Measurements from ENCODE around the gene TMEM163. TPM values are rescaled to one million over a fixed set of nuclear protein-coding genes. Genes with fewer than 3 reads are reported as not detected.

TMEM163 gene
- total and polyA plus RNA-seq, 3 donors from 2014 or later = 24.0 to 44.3 (median 37.3) TPM

GRCh38 chr2:134600208-134600607 is 118.6 kb downstream of the TMEM163 start:
- intact Hi-C loops (cut with DNase I; ENCODE audit: low total_unique reads) = no loop called here
- no peak for DNase-seq
- Histone ChIP-seq H3K27me3 (no peaks in the 10 kb centered on the region), H3K36me3 (ENCODE audit: low read depth, missing control alignments) (no peaks in the 10 kb centered on the region), H3K27ac (no peak overlapping the region), H3K9me3 (no peaks in the 10 kb centered on the region), H3K4me1 (no peaks in the 10 kb centered on the region), H3K4me3 (no peak overlapping the region)
- WGBS, 2 donors = 93 to 96% methylated on average over 2 of the region's 2 CpGs
- TF ChIP-seq POLR2A (IDR thresholded peaks at IDR 0.05) = no peak
- TF ChIP-seq CTCF (IDR thresholded peaks at IDR 0.05) = no peak

GRCh38 chr2:134599236-134599635 is 119.6 kb downstream of the TMEM163 start:
- DNase-seq = no peak
- Histone ChIP-seq H3K36me3 (ENCODE audit: low read depth, missing control alignments) (no peaks in the 10 kb centered on the region), H3K27ac (no peak overlapping the region), H3K4me1 (no peaks in the 10 kb centered on the region), H3K4me3 (no peak overlapping the region), H3K27me3 (no peaks in the 10 kb centered on the region), H3K9me3 (no peaks in the 10 kb centered on the region)
- 83 to 91% methylated on average over 3 of the region's 3 CpGs for WGBS, 2 donors
- TF ChIP-seq POLR2A (IDR thresholded peaks at IDR 0.05) (no peak), CTCF (IDR thresholded peaks at IDR 0.05) (no peak)
- intact Hi-C loops (cut with DNase I; ENCODE audit: low total_unique reads) = no loop called here

- DNase-seq = no peak
- H3K4me3 ChIP-seq = no peak overlapping the region
- no peaks in the 10 kb centered on the region for H3K4me1 ChIP-seq
- H3K9me3 ChIP-seq = no peaks in the 10 kb centered on the region
- intact Hi-C loops (cut with DNase I; ENCODE audit: low total_unique reads) = no loop called here
- H3K27ac ChIP-seq = no peak overlapping the region
- H3K27me3 ChIP-seq = no peaks in the 10 kb centered on the region
- TF ChIP-seq POLR2A (IDR thresholded peaks at IDR 0.05) (no peak), CTCF (IDR thresholded peaks at IDR 0.05) (no peak)
- WGBS, 2 donors = 90% methylated on average over 6 of the region's 6 CpGs
- H3K36me3 ChIP-seq (ENCODE audit: low read depth, missing control alignments) = no peaks in the 10 kb centered on the region
These were observed 124.4 kb downstream of the TMEM163 start for GRCh38 chr2:134594399-134594798.

DNA sequence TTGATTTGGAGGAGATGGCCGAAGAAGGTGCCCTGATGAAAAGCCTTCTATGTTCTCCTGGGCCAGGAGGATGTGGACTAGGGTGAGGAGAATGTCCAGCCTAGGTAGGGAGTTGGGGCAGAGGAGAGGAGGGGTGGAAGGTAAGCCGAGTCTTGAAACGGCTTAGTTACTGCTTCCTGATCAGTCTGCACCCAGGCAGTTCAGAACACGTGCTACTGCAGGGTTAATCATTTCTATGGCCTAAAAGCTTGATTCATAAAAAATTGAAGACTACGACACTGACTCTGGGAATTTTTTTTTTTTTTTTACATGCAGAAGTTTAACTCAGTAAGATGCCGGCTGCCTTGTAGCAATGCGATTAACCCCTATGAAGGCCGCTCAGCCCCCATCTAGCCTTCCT is 125.3 kb downstream of the TMEM163 start:
- no peak for DNase-seq
- Histone ChIP-seq H3K9me3 (no peaks in the 10 kb centered on the region), H3K27me3 (no peaks in the 10 kb centered on the region), H3K27ac (no peak overlapping the region), H3K36me3 (ENCODE audit: low read depth, missing control alignments) (no peaks in the 10 kb centered on the region), H3K4me3 (no peak overlapping the region), H3K4me1 (no peaks in the 10 kb centered on the region)
- intact Hi-C loops (cut with DNase I; ENCODE audit: low total_unique reads) = no loop called here
- TF ChIP-seq CTCF (IDR thresholded peaks at IDR 0.05) (no peak), POLR2A (IDR thresholded peaks at IDR 0.05) (no peak)
- 73 to 77% methylated on average over 8 of the region's 8 CpGs for WGBS, 2 donors

DNA sequence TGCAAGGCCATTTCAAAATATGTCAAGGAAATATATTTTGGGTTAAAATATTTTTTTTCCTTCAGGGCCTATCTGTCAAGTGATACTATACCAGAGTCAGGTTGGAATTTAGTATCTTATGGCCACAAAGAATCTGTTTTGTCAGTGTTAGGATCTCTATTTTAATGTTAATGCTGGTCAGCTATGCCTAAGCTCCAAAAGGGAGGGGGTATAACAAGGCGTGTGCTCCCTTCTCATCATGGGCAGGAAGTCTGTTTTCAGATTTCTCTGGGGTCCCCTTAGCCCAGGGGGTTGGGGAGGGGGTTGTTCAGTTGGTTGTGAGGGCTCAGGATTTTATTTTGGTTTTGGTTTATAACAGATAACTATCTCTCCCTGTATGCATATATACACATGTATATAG is 126.4 kb downstream of the TMEM163 start:
- intact Hi-C loops (cut with DNase I; ENCODE audit: low total_unique reads) = no loop called here
- DNase-seq = no peak
- H3K36me3 ChIP-seq (ENCODE audit: low read depth, missing control alignments) = no peaks in the 10 kb centered on the region
- TF ChIP-seq CTCF (IDR thresholded peaks at IDR 0.05) = no peak
- TF ChIP-seq POLR2A (IDR thresholded peaks at IDR 0.05) = no peak
- 84 to 92% methylated on average over 1 of the region's 1 CpG for WGBS, 2 donors
- H3K9me3 ChIP-seq = no peaks in the 10 kb centered on the region
- H3K4me3 ChIP-seq = no peak overlapping the region
- no peaks in the 10 kb centered on the region for H3K4me1 ChIP-seq
- H3K27ac ChIP-seq = no peak overlapping the region
- no peaks in the 10 kb centered on the region for H3K27me3 ChIP-seq
